NCI-H446 treated with DMSO at 0.1 percent for 48 hours (cell line): ENCODE results near the gene LPGAT1.
"Not testable (repeated sequence)": the region's sequence is repeated elsewhere in the genome, so short reads cannot be mapped to it uniquely, and the experiment has no call there.

Experiments used
- DNase-seq: peaks from one replicate; lab custom pipeline; 2025; lab: John Stamatoyannopoulos, UW

Gene LPGAT1

DNA sequence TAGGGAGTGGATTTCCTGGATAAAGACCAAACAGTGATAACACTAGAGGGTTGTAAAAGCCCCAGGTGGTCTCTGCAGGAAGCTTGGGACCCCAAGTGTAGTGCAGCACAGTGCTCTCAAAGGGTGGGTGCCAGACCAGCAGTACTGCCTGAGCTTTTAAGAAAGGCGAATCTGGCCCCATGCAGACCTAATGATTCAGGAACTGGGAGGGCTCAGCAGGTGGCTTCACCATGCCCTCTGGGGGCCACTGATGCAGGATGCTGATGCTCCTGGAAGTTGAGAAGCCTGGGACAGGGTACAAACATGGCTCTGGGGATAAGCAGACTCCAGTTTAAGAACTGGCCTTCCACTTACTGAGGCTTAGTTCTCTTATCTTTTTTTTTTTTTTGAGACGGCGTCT is 126.0 kb downstream of the LPGAT1 start:
- no peak for DNase-seq

DNA sequence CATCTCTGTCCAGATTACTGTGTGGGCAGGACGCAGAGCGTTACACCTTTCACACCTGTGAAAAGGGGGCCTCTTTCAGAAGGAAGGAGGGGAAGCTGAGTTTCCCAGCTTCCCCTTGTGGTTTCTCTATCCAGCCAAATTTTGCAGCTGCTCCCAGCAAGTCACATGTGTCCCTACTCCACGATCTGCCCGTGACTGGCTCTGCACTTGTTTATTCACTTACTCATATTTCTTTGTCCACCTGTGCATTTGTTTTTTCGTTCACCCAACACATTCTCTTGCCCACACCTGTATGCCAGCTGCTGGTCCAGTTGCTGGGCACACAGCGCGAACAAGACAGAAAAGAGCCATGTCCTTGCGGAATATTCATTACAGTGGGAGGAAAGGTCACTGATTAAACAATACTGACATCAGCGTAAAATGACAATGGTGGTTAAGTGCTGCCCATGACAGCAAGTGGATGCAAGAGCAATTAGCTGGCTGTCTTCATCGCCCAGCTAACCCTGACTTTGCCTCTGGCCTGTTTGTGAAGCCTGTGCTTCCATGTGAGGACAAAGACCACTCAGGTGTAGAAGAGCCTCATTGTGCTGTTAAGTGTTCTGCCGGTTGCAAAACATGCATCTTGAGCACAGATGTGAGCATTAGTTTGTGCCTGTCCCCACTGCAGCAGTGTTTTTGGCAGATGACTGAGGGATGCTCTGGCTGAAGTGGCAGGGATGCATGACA is 126.6 kb downstream of the LPGAT1 start:
- DNase-seq: no peak

DNA sequence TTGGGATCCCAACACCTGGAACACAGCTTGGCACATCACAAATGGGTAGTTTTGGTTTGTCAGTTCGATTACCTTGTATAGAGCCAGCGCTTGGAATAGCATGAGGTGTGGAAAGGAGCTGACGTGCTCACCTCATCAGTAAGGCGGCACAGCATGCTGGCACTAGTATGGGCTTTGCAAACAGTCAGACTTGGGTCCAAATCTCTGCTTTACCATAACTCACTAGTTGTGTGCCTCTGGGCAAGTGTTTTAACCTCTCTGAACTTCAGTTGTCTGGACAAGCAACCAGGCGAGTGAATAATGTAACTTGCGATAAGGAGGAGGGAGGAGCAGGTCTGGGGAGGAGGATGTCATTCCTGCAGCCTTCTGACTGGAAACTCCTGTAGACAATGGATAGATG is 128.8 kb downstream of the LPGAT1 start:
- no peak for DNase-seq

DNA sequence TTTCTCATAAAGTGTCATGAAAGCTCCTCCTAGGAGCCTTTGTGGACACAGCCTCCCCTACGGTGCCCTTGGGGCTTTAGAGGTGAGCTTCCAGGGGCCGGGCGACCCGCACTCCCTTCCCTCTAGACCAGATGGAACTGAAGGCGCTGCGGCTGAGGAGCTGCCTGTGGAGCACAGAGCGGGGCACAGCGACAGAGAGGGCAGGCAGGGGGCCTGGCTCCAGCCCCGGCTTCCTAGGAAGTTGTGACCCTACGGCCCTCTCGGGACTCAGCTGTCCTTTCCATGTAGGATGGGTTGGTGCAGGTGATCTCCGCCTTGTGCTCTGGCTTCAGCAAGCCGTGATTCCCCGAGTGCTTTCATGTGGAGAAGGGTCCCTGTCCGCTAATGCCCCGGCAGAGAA is 131.5 kb downstream of the LPGAT1 start:
- DNase-seq: no peak

DNA sequence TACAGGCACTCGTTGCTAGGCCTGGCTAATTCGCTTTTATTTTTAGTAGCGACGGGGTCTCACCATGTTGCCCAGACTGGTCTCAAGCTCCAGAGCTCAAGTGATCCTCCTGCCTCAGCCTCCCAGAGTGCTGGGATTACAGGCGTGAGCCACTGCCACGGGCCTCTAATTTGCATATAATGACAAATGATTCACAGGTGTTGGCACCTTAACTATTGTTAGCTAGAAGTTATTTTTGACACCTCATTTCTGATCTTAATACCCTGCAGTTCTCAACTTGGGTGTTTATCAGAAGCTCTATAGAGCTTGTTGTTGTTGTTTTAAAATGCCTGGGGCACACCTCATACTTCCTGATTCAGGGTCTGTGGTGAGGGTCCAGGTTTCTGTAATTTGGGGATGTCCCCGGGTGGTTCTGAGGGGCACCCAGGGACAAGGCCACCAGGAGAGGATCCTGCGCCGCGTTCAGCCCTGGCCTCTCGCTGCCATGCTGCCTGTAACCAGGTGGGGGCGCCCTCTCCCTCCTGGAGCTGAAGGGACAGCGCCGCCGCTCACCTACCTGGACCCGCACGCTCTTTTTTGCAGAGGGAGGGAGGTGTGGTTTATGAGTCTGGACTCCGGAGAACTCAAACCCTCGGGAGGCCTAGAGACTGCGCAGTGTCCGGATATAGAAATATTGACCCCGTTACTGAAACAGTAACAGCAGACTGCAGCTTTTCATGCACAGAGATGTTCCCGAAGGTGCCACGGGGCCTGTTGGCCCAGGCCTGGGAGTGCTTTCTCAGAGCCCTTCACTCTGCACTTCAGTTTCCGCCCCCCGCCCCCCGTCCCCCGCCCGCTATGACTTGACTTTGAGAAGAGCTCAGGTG is 132.2 kb downstream of the LPGAT1 start:
- peak; percentile 37 for DNase-seq

DNA sequence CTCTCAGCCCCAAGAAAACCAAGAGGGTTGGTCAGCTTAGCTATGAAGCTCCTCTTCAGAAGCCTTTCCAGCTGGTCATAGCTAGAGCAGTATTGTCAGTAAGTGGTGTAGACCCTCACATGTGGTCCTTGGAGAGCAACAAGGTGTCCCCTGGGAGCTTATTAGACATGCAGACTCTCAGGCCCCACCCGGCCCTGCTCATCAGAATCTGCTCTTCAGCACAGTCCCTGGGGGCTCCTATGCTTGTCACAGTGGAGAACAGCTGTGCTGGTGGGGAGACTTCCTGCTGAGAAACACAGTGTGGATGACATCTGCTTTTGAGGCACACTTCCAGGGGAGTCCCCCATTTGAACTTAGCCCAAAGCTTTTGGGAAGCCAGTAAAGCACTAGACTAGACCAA is 133.2 kb downstream of the LPGAT1 start:
- no peak for DNase-seq

DNA sequence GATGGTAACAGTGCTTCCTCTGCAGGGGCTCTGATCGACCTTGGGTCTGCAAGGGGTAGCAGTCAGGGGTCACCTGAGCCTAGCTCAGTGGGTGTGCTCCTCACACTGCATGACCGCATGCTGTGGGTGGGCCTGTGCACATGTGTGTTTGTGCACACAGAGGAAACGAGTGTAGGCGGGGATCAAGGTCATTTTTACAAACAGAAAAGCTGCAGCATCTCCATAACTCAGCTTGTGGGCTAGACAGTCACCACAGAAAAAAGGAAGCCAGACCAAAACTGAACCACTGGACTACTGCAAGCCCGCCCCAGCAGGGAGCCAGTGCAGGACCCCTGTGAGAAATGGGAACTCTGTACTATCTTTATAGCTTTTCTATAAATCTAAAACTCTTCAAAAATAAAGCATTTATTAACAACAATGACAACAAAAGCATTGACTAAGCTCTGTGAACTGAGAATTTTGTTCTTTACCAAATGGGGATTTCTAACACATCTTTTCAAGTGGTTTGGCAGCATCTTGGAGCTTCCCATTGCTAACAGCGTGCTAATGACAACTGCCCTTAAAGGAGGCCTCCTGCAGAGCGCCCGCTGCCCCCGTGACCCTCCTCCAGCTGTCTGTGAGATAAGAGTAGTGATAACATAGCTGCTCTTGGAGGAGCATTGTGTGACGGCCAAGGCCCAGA is 135.3 kb downstream of the LPGAT1 start:
- DNase-seq: no peak

DNA sequence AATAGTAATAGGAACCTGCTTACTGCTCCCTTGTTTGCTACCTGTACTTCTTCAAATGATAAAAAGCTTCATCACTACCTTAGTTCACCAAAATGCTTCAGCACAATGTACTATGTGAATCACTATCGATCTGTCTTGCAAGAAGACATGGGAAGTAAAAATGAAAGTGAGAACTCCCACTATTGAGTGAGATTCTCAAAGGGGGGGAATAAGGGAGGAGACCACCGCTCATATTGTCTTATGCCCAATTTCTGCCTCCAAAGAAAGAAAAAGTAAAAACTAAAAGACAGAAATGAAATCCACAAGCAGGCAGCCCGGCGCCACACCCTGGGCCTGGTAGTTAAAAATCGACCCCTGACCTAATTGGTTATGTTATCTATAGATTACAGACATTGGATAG is 136.7 kb downstream of the LPGAT1 start:
- DNase-seq: not testable (repeated sequence)
